Mammary epithelial cell (primary cell): ENCODE results near the gene PDE7B.

Source experiments
- EZH2 ChIP-seq: IDR thresholded peaks from 2 replicates; pipeline ENCODE4 v1.6.1; 2012; ENCODE audit warnings: low read length, inconsistent platforms, borderline replicate concordance
- TF ChIP-seq, protein P1 (sequence below), 2 donors: IDR thresholded peaks in 1 of 2; conservative IDR thresholded peaks in 1 of 2; 2 replicates each; pipeline ENCODE4 v1.5.1; 2011 to 2012; ENCODE audit warnings: inconsistent platforms in 2 of 2, low read length in 2 of 2, mild to moderate bottlenecking in 2 of 2, control low read depth in 1 of 2, low read depth in 1 of 2; ENCODE audit not compliant: insufficient read depth in 1 of 2; ENCODE audit errors: extremely low read depth in 1 of 2

DNA sequence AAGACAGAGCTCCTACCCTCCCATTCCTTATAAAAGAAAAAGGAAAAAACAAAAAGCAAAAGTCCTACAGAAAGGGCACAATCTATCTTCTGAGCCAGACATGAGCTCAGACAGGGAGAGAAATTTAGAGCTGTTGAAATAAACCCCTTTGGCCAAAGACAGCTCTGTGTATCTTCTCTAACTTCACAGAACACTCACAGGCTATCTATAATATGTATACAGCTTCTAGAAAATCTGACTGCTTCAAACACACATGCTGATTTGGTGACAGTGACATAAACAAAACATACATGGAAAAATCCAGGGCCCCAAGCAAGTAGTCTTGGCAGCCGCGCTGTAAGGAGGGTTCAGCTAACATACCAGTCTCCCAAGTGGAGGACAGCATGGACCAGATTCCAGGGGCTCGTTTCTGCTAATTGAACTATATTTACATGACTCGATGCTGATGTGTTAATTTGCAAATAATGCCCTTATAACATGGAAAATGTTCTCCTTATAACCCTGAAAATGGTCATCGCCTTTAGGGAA, 361.6 kb downstream of the PDE7B start:
- TF ChIP-seq, protein P1, sequence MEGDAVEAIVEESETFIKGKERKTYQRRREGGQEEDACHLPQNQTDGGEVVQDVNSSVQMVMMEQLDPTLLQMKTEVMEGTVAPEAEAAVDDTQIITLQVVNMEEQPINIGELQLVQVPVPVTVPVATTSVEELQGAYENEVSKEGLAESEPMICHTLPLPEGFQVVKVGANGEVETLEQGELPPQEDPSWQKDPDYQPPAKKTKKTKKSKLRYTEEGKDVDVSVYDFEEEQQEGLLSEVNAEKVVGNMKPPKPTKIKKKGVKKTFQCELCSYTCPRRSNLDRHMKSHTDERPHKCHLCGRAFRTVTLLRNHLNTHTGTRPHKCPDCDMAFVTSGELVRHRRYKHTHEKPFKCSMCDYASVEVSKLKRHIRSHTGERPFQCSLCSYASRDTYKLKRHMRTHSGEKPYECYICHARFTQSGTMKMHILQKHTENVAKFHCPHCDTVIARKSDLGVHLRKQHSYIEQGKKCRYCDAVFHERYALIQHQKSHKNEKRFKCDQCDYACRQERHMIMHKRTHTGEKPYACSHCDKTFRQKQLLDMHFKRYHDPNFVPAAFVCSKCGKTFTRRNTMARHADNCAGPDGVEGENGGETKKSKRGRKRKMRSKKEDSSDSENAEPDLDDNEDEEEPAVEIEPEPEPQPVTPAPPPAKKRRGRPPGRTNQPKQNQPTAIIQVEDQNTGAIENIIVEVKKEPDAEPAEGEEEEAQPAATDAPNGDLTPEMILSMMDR (conservative IDR thresholded peaks at IDR 0.05 in 1 of 2, IDR thresholded peaks at IDR 0.05 in 1 of 2; ENCODE audit: extremely low read depth in 1 of 2, insufficient read depth in 1 of 2, low read depth in 1 of 2, low read length in 2 of 2), result no peak
- TF ChIP-seq EZH2, result no peak
